Fibroblast of mammary gland (primary cell): Measurements from ENCODE around the gene TBXAS1.

Experiments used
- DNase-seq: peaks from one replicate; pipeline ENCODE4 v3.0.0-alpha.2; 2010; ENCODE audit warnings: low read depth
- H3K4me3 ChIP-seq: 2 replicates; pipeline ENCODE4 v1.5.1; 2011; ENCODE audit warnings: low read depth, mild to moderate bottlenecking, low read length, moderate library complexity; ENCODE audit not compliant: control insufficient read depth
- CTCF ChIP-seq: conservative IDR thresholded peaks from 2 replicates; pipeline ENCODE4 v1.5.1; 2011; ENCODE audit warnings: low read depth, low read length, inconsistent platforms; ENCODE audit not compliant: control insufficient read depth, insufficient read depth

The TBXAS1 gene

GRCh38 chr7:139906879-139907278 is 77.8 kb downstream of the TBXAS1 start:
- no peak for DNase-seq
- no peak overlapping the region for H3K4me3 ChIP-seq
- no peak for TF ChIP-seq CTCF

GRCh38 chr7:139908792-139909191 is 79.7 kb downstream of the TBXAS1 start:
- H3K4me3 ChIP-seq, result no peak overlapping the region
- TF ChIP-seq CTCF, result no peak
- no peak for DNase-seq

GRCh38 chr7:139909379-139910050 is 80.5 kb downstream of the TBXAS1 start:
- no peak for TF ChIP-seq CTCF
- no peak overlapping the region for H3K4me3 ChIP-seq
- peak; percentile 85 for DNase-seq

- no peak for TF ChIP-seq CTCF
- no peak overlapping the region for H3K4me3 ChIP-seq
- DNase-seq, result peak; percentile 56
Measured at GRCh38 chr7:139913021-139913844, 84.2 kb downstream of the TBXAS1 start.

GRCh38 chr7:139913845-139914135 is 84.7 kb downstream of the TBXAS1 start:
- H3K4me3 ChIP-seq, result no peak overlapping the region
- no peak for TF ChIP-seq CTCF
- DNase-seq, result no peak

- no peak for TF ChIP-seq CTCF
- DNase-seq, result peak; percentile 79
- H3K4me3 ChIP-seq, result no peak overlapping the region
Measured at GRCh38 chr7:139914306-139915267, 85.5 kb downstream of the TBXAS1 start.
